Subcutaneous abdominal adipose tissue (tissue), 5 donors: ENCODE results near the gene NBEAL2.

Experiments used
- H3K27ac ChIP-seq: one replicate; pipeline ENCODE4 v1.7.0; 2013; ENCODE audit warnings: low read depth, mild to moderate bottlenecking, inconsistent platforms, low read length, moderate library complexity
- H3K27me3 ChIP-seq, 5 donors: one replicate each; pipeline ENCODE4 v1.7.0; 2013; ENCODE audit warnings: low read length in 5 of 5, inconsistent platforms in 1 of 5; ENCODE audit not compliant: control insufficient read depth in 5 of 5, insufficient read depth in 4 of 5
- H3K36me3 ChIP-seq, 5 donors: one replicate each; pipeline ENCODE4 v1.7.0; 2013; ENCODE audit warnings: low read length in 5 of 5; ENCODE audit not compliant: control insufficient read depth in 5 of 5, insufficient read depth in 5 of 5
- H3K4me1 ChIP-seq, 5 donors: one replicate each; pipeline ENCODE4 v1.7.0; 2013; ENCODE audit warnings: low read length in 5 of 5, mild to moderate bottlenecking in 3 of 5, moderate library complexity in 1 of 5; ENCODE audit not compliant: control insufficient read depth in 5 of 5, insufficient read depth in 5 of 5
- H3K4me3 ChIP-seq, 5 donors: one replicate each; pipeline ENCODE4 v1.7.0; 2013; ENCODE audit warnings: low read length in 5 of 5, low read depth in 1 of 5
- H3K9ac ChIP-seq, 5 donors: one replicate each; pipeline ENCODE4 v1.7.0; 2013; ENCODE audit warnings: low read length in 5 of 5, mild to moderate bottlenecking in 4 of 5, moderate library complexity in 3 of 5
- H3K9me3 ChIP-seq, 5 donors: one replicate each; pipeline ENCODE4 v1.7.0; 2013; ENCODE audit warnings: low read length in 5 of 5; ENCODE audit not compliant: control insufficient read depth in 5 of 5
- donor health status: healthy.
- donor health status: healthy.
- donor health status: healthy.
- donor health status: healthy.
- donor health status: healthy.

Gene NBEAL2

GRCh38 chr3:46944191-46944590 is 35.3 kb upstream of the NBEAL2 start:
- Histone ChIP-seq H3K4me3 (no peak overlapping the region), H3K4me1 (peaks cover 12 to 60% (median 54%) of the 10 kb centered on the region in 5 donors), H3K27ac (peak overlapping the region; percentile 50), H3K36me3 (peaks cover 0 to 46% (median 31%) of the 10 kb centered on the region in 5 donors), H3K27me3 (no peaks in the 10 kb centered on the region), H3K9ac (peak overlapping the region in 2 of 5 donors; percentile 5 to 12), H3K9me3 (no peaks in the 10 kb centered on the region)

- no peaks in the 10 kb centered on the region for H3K9me3 ChIP-seq
- H3K27me3 ChIP-seq, result no peaks in the 10 kb centered on the region
- peaks cover 16 to 79% (median 70%) of the 10 kb centered on the region in 5 donors for H3K4me1 ChIP-seq
- H3K36me3 ChIP-seq, result peaks cover 0 to 27% (median 13%) of the 10 kb centered on the region in 5 donors
- H3K9ac ChIP-seq, result peak overlapping the region in 1 of 5 donors; percentile 16
- H3K4me3 ChIP-seq, result no peak overlapping the region
- H3K27ac ChIP-seq, result no peak overlapping the region
Observed at GRCh38 chr3:46946416-46946815, 33.0 kb upstream of the NBEAL2 start.

GRCh38 chr3:46946856-46947545 is 32.5 kb upstream of the NBEAL2 start:
- H3K9ac ChIP-seq, result peak overlapping the region in 1 of 5 donors; percentile 31
- no peak overlapping the region for H3K27ac ChIP-seq
- no peaks in the 10 kb centered on the region for H3K9me3 ChIP-seq
- H3K36me3 ChIP-seq, result peaks cover 0 to 21% (median 10%) of the 10 kb centered on the region in 5 donors
- no peak overlapping the region for H3K4me3 ChIP-seq
- no peaks in the 10 kb centered on the region for H3K27me3 ChIP-seq
- peaks cover 16 to 80% (median 70%) of the 10 kb centered on the region in 5 donors for H3K4me1 ChIP-seq

- Histone ChIP-seq H3K9ac (peak overlapping the region in 1 of 5 donors; percentile 31), H3K36me3 (peaks cover 0 to 18% (median 8%) of the 10 kb centered on the region in 5 donors), H3K4me1 (peaks cover 16 to 85% (median 73%) of the 10 kb centered on the region in 5 donors), H3K27ac (no peak overlapping the region), H3K27me3 (no peaks in the 10 kb centered on the region), H3K9me3 (no peaks in the 10 kb centered on the region), H3K4me3 (no peak overlapping the region)
Observed at GRCh38 chr3:46947546-46947901, 31.9 kb upstream of the NBEAL2 start.

- H3K4me1 ChIP-seq, result peaks cover 18 to 84% (median 74%) of the 10 kb centered on the region in 5 donors
- H3K4me3 ChIP-seq, result peak overlapping the region in 1 of 5 donors; percentile 8
- H3K9me3 ChIP-seq, result no peaks in the 10 kb centered on the region
- no peaks in the 10 kb centered on the region for H3K27me3 ChIP-seq
- H3K9ac ChIP-seq, result peak overlapping the region in 2 of 5 donors; percentile 34 to 64
- peaks cover 0 to 16% (median 8%) of the 10 kb centered on the region in 5 donors for H3K36me3 ChIP-seq
- peak overlapping the region; percentile 13 for H3K27ac ChIP-seq
Observed at GRCh38 chr3:46947981-46948791, 31.3 kb upstream of the NBEAL2 start.

GRCh38 chr3:46948830-46949671 is 30.4 kb upstream of the NBEAL2 start:
- peak overlapping the region; percentile 4 for H3K27ac ChIP-seq
- peaks cover 0 to 16% (median 8%) of the 10 kb centered on the region in 5 donors for H3K36me3 ChIP-seq
- no peaks in the 10 kb centered on the region for H3K27me3 ChIP-seq
- H3K4me1 ChIP-seq, result peaks cover 16 to 84% (median 73%) of the 10 kb centered on the region in 5 donors
- H3K9ac ChIP-seq, result peak overlapping the region in 2 of 5 donors; percentile 23 to 26
- peak overlapping the region in 1 of 5 donors; percentile 11 for H3K4me3 ChIP-seq
- no peaks in the 10 kb centered on the region for H3K9me3 ChIP-seq

- no peak overlapping the region for H3K27ac ChIP-seq
- H3K9ac ChIP-seq, result no peak overlapping the region
- H3K27me3 ChIP-seq, result no peaks in the 10 kb centered on the region
- no peak overlapping the region for H3K4me3 ChIP-seq
- H3K36me3 ChIP-seq, result peaks cover 0 to 16% (median 8%) of the 10 kb centered on the region in 5 donors
- H3K9me3 ChIP-seq, result no peaks in the 10 kb centered on the region
- H3K4me1 ChIP-seq, result peaks cover 16 to 86% (median 73%) of the 10 kb centered on the region in 5 donors
Observed at GRCh38 chr3:46950177-46950576, 29.3 kb upstream of the NBEAL2 start.

- no peak overlapping the region for H3K9ac ChIP-seq
- peaks cover 18 to 90% (median 77%) of the 10 kb centered on the region in 5 donors for H3K4me1 ChIP-seq
- H3K36me3 ChIP-seq, result peaks cover 0 to 14% (median 8%) of the 10 kb centered on the region in 5 donors
- H3K27ac ChIP-seq, result no peak overlapping the region
- H3K4me3 ChIP-seq, result no peak overlapping the region
- no peaks in the 10 kb centered on the region for H3K9me3 ChIP-seq
- H3K27me3 ChIP-seq, result no peaks in the 10 kb centered on the region
Observed at GRCh38 chr3:46950650-46951241, 28.7 kb upstream of the NBEAL2 start.

GRCh38 chr3:46952813-46953212 is 26.7 kb upstream of the NBEAL2 start:
- Histone ChIP-seq H3K4me3 (no peak overlapping the region), H3K27ac (no peak overlapping the region), H3K27me3 (no peaks in the 10 kb centered on the region), H3K4me1 (peaks cover 15 to 86% (median 64%) of the 10 kb centered on the region in 5 donors), H3K9me3 (no peaks in the 10 kb centered on the region), H3K9ac (no peak overlapping the region), H3K36me3 (peaks cover 0 to 3% (median under 1%) of the 10 kb centered on the region in 5 donors)
